Measurements from ENCODE around the gene SPTB. TPM values are rescaled to one million over a fixed set of nuclear protein-coding genes. Genes with fewer than 3 reads are reported as not detected.
A peak's percentile ranks its signal among the peaks of the same experiment; 100 is the strongest.

The SPTB gene
- total RNA-seq, 1 experiment from 2014 or later = 2.3 TPM

DNA sequence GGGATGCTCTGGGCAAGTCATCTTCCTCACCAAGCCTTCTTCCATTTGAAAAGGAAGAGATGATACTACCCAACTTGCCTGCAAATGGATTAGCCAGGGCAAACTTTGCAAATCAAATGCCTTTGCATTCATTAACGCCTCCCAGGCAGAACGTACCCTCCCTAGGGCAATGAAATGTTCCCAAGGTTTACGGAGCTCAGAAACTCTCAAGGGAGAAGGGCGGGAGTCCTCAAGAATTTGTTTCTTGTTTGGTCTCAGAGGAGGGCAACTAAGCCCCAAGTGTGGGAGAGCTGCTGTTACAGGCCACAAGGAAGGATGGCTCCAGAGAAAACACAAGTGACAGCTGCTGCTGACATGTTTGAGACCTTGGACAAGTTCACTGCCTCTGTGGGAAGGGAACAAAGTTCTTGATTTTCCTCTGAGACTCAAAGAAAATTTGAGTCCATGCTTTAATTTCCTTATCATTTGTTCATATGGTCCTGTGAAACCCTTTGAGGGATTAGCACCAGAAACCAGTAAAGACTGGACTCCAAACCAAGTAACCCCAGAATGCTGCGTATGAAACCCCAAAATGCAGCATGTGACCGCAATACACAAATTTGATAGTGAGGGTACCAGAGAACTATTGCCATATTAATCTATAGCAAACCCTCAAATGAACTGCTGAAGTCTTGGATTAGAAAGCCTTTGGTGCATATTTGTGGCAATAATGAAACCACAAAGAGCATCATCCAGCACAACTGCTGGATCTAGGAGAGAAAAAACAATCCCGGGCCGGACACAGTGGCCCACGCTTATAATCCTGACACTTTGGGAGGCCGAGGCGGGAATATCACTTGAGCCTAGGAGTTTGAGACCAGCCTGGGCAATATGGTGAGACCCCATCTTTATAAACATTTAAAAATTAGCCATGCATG, 22.9 kb downstream of the SPTB start:
- no peak overlapping the region for H2BK20ac ChIP-seq (ENCODE audit: low read depth, low read length, poor library complexity, severe bottlenecking)
- H3K14ac ChIP-seq (ENCODE audit: insufficient read depth, low read length) = no peak overlapping the region; the same call in 1 of the 2 replicates
- H3K27ac ChIP-seq (ENCODE audit: insufficient read length, low read depth, low read length) = no peak overlapping the region
- DNase-seq = no peak
- H4K20me1 ChIP-seq (ENCODE audit: control insufficient read depth, insufficient read depth, insufficient read length) = no peaks in the 10 kb centered on the region
- H2BK120ac ChIP-seq (ENCODE audit: low read depth, low read length, poor library complexity, severe bottlenecking) = no peak overlapping the region
- H3K79me1 ChIP-seq (ENCODE audit: insufficient read depth, low read depth, low read length, poor library complexity, severe bottlenecking) = no peaks in the 10 kb centered on the region
- H3K4ac ChIP-seq (ENCODE audit: low read depth, low read length) = no peak overlapping the region
- H3K4me1 ChIP-seq (ENCODE audit: insufficient read depth, low read length) = peaks cover 10% of the 10 kb centered on the region; the same call in 1 of the 2 replicates
- no peaks in the 10 kb centered on the region for H3K23me2 ChIP-seq (ENCODE audit: insufficient read length, low read depth, low read length, poor library complexity, severe bottlenecking)
- H3K27me3 ChIP-seq (ENCODE audit: insufficient read depth, low read length) = no peaks in the 10 kb centered on the region
- no peak overlapping the region for H4K91ac ChIP-seq (ENCODE audit: insufficient read length, low read depth, low read length)
- Mint-ChIP-seq H3K27ac (peak overlapping the region in 2 of 3 experiments; percentile 75 to 81; a peak in 2 of 7 replicates), H3K4me3 (no peak overlapping the region), H3K4me1 (peaks cover 40 to 41% of the 10 kb centered on the region in 2 experiments), H3K27me3 (ENCODE audit: low read depth) (peaks cover 8% of the 10 kb centered on the region), H3K9me3 (no peaks in the 10 kb centered on the region), H3K36me3 (ENCODE audit: insufficient read depth in 1 of 3, low read depth in 3 of 3) (no peaks in the 10 kb centered on the region)
- no peak overlapping the region for H2BK5ac ChIP-seq (ENCODE audit: insufficient read length, low read length)
- no peak for TF ChIP-seq CTCF (conservative IDR thresholded peaks at IDR 0.05)
- no peaks in the 10 kb centered on the region for H3K9me3 ChIP-seq (ENCODE audit: control insufficient read depth, low read depth, low read length)
- H3K9ac ChIP-seq (ENCODE audit: extremely low read depth, insufficient read length, low read length) = no peak overlapping the region
- H4K8ac ChIP-seq (replicated peaks; ENCODE audit: insufficient read length, low read depth, low read length) = no peak overlapping the region
- WGBS (ENCODE audit: extremely low coverage, insufficient read length, low lambda C conversion rate) = no CpG with 5 or more reads among the region's 11 CpGs
- H3K4me2 ChIP-seq (ENCODE audit: insufficient read depth, insufficient read length, low read length) = no peak overlapping the region
- no peak overlapping the region for H4K5ac ChIP-seq (ENCODE audit: insufficient read length, low read depth, low read length)
- H2AFZ ChIP-seq (ENCODE audit: low read length) = no peak overlapping the region
- H3K79me2 ChIP-seq (ENCODE audit: insufficient read depth, low read length) = no peaks in the 10 kb centered on the region
- H2BK12ac ChIP-seq (ENCODE audit: insufficient read length, low read depth, low read length) = no peak overlapping the region
- H3T11ph ChIP-seq (ENCODE audit: low read length) = no peak overlapping the region
- H3K56ac ChIP-seq (ENCODE audit: insufficient read length, low read depth, low read length) = no peak overlapping the region
- H3K23ac ChIP-seq (ENCODE audit: insufficient read length, low read depth, low read length) = no peak overlapping the region
- no peak overlapping the region for H2AK5ac ChIP-seq (ENCODE audit: insufficient read length, low read length)
- no peak overlapping the region for H3K18ac ChIP-seq (ENCODE audit: insufficient read length, low read depth, low read length)
- no peak overlapping the region for H2BK15ac ChIP-seq (ENCODE audit: low read depth, low read length)
